GM12878 (cell line): Measurements from ENCODE around the gene CAMK1. TPM values are rescaled to one million over a fixed set of nuclear protein-coding genes. Genes with fewer than 3 reads are reported as not detected.
A peak's percentile ranks its signal among the peaks of the same experiment; 100 is the strongest.

Source experiments
- ATAC-seq: fragments of 200-7000 bp; cut with Tn5 transposase; 3 replicates; pipeline ENCODE4 v1.9.1; 2020; ENCODE audit warnings: mild to moderate bottlenecking, moderate library complexity
- BruUV-seq: library from RNA; stranded (reverse); fragments of 400-500 nt; replicated peaks from 2 replicates; lab custom pipeline; 2021; lab: Mats Ljungman, UMichigan
- CTCF ChIA-PET: fragments of 300-600 bp; sonication (Branson Sonifier 250); formaldehyde crosslinking; extraction: SDS; loops from one replicate; lab custom pipeline; 2021; ENCODE audit warnings: inconsistent platforms; lab: Yijun Ruan, JAX
- POLR2A ChIA-PET: fragments of 350-600 bp; formaldehyde crosslinking; extraction: SDS; loops from one replicate; lab custom pipeline; 2021; ENCODE audit warnings: inconsistent platforms; lab: Charles Lee
- RAD21 ChIA-PET: fragments of 300-600 bp; sonication (Branson Sonifier 250); formaldehyde crosslinking; loops from one replicate; lab custom pipeline; 2023; ENCODE audit warnings: antibody characterized with exemption; ENCODE audit not compliant: unreplicated experiment; lab: Charles Lee
- SMC1A ChIA-PET: fragments of 300-600 bp; sonication (Branson Sonifier 250); formaldehyde crosslinking; loops from one replicate; lab custom pipeline; 2023; ENCODE audit not compliant: unreplicated experiment, uncharacterized antibody; lab: Charles Lee
- DNase-seq: peaks from one replicate; pipeline ENCODE4 v3.0.0-alpha.2; 2011; ENCODE audit warnings: low read depth, low spot score
- FAIRE-seq: peaks from 3 replicates; lab custom pipeline; 2011; peaks lifted over from hg19 to GRCh38; lab: Jason Lieb, UNC
- H2AFZ ChIP-seq: 2 replicates; pipeline ENCODE4 v1.6.0; 2011; ENCODE audit warnings: low read depth, low read length, control low read depth; ENCODE audit not compliant: control insufficient read depth
- H3K27ac ChIP-seq: 2 replicates; pipeline ENCODE4 v1.5.1; 2011; ENCODE audit warnings: control low read depth; ENCODE audit not compliant: control insufficient read depth, insufficient read depth
- H3K27me3 ChIP-seq, 2 experiments: replicated peaks in 1 of 2; 2 replicates each; pipeline versions ENCODE4 v1.6.0 to v1.6.1; 2011; ENCODE audit warnings: low read length in 1 of 2; ENCODE audit not compliant: control insufficient read depth in 2 of 2, insufficient read depth in 2 of 2
- H3K36me3 ChIP-seq, 2 experiments: 2 replicates each; pipeline ENCODE4 v1.5.1; 2011; ENCODE audit warnings: low read length in 1 of 2; ENCODE audit not compliant: control insufficient read depth in 2 of 2, insufficient read depth in 2 of 2
- H3K4me1 ChIP-seq: 2 replicates; pipeline ENCODE4 v1.6.1; 2011; ENCODE audit warnings: mild to moderate bottlenecking, low read length, moderate library complexity, mixed read lengths; ENCODE audit not compliant: control insufficient read depth, insufficient read depth
- H3K4me2 ChIP-seq: 2 replicates; pipeline ENCODE4 v1.6.0; 2011; ENCODE audit warnings: control low read depth; ENCODE audit not compliant: control insufficient read depth, insufficient read depth
- H3K4me3 ChIP-seq: fragments of 200-600 bp; sonication (generic); 2 replicates; pipeline ENCODE4 v1.5.1; 2016
- H3K79me2 ChIP-seq: 2 replicates; pipeline ENCODE4 v1.6.0; 2011; ENCODE audit warnings: low read length; ENCODE audit not compliant: control insufficient read depth, insufficient read depth
- H3K9ac ChIP-seq: 2 replicates; pipeline ENCODE4 v1.8.0; 2011; ENCODE audit warnings: low read length, control low read depth, mixed read lengths; ENCODE audit not compliant: control insufficient read depth, insufficient read depth
- H3K9me3 ChIP-seq: replicated peaks from 3 replicates; pipeline ENCODE4 v1.5.1; 2011; ENCODE audit warnings: mild to moderate bottlenecking, low read length; ENCODE audit not compliant: control insufficient read depth, insufficient read depth
- H4K20me1 ChIP-seq: 2 replicates; pipeline ENCODE4 v1.6.0; 2011; ENCODE audit not compliant: control insufficient read depth, insufficient read depth
- POLR2A ChIP-seq: IDR thresholded peaks from 2 replicates; pipeline ENCODE4 v1.6.1; 2011; ENCODE audit warnings: low read depth, mild to moderate bottlenecking, low read length
- POU2F2 ChIP-seq: IDR thresholded peaks from 3 replicates; pipeline ENCODE4 v1.6.1; 2011; ENCODE audit warnings: low read depth, mild to moderate bottlenecking, low read length, borderline replicate concordance
- RCOR1 ChIP-seq: conservative IDR thresholded peaks from 2 replicates; pipeline ENCODE4 v1.6.1; 2012; ENCODE audit warnings: low read depth, low read length, improper control_type of control experiment
- WGBS: methylation state at CpG from one replicate; pipeline ENCODE4 v1.1.6; 2016; ENCODE audit warnings: low lambda C conversion rate; ENCODE audit not compliant: insufficient replicate concordance, insufficient coverage; ENCODE audit errors: missing lambda C conversion rate; 5-methylcytosine and 5-hydroxymethylcytosine counted together
- in situ Hi-C: fragments of 300-500 bp; cut with MboI; formaldehyde crosslinking; loops from 9 replicates; pipeline ENCODE4 v1.14.3; 2018; ENCODE audit warnings: mixed read lengths
- intact Hi-C: fragments of 100-400 bp; cut with micrococcal nuclease; formaldehyde crosslinking; loops from one replicate; pipeline ENCODE4 v1.14.2; 2022; ENCODE audit not compliant: unreplicated experiment
- polyA plus RNA-seq, 11 experiments: library from polyadenylated mRNA; depleted of rRNA in 4 of 11; unstranded in 6 of 11; stranded (reverse) in 5 of 11; fragments of >200 nt; fragmentation: Nextera tagmentation in 4 of 11; fragmentation: Illumina TruSeq in 1 of 11; extraction: Ambion mirVana in 4 of 11; extraction: Trizol in 1 of 11; gene quantifications; 1 replicate in 1 of 11; 2 replicates in 10 of 11; pipeline versions ENCODE4 v1.2.1 to v1.2.3, GENCODE V29; 2011 to 2016; ENCODE audit warnings: inconsistent platforms in 2 of 11, missing spikeins in 2 of 11, low read depth in 1 of 11
- total RNA-seq, 4 experiments: library from RNA; depleted of rRNA in 3 of 4; stranded (reverse); fragments of >200 nt in 3 of 4; fragmentation: Illumina TruSeq in 1 of 4; extraction: Trizol in 1 of 4; gene quantifications; 2 replicates each; pipeline versions ENCODE4 v1.2.1 to v1.2.3, GENCODE V29; 2013 to 2021
- TF ChIP-seq, protein P1 (sequence below): IDR thresholded peaks from 2 replicates; pipeline ENCODE4 v1.6.1; 2012; ENCODE audit warnings: improper control_type of control experiment, low read depth, low read length; ENCODE audit not compliant: insufficient replicate concordance

CAMK1 gene
- total and polyA plus RNA-seq, 10 of the 15 experiments (the other 5 are each of a cell fraction or from before 2014, with no cell fraction given), result 0.24 to 2.1 (median 0.51) TPM; not detected in 2

- no peak overlapping the region for H3K9ac ChIP-seq
- H3K27ac ChIP-seq, result no peak overlapping the region
- TF ChIP-seq POLR2A (0 out of 2 replicates have a peak, but pooled peaks have one; percentile 18), RCOR1 (no peak), POU2F2 (no peak)
- TF ChIP-seq, protein P1, sequence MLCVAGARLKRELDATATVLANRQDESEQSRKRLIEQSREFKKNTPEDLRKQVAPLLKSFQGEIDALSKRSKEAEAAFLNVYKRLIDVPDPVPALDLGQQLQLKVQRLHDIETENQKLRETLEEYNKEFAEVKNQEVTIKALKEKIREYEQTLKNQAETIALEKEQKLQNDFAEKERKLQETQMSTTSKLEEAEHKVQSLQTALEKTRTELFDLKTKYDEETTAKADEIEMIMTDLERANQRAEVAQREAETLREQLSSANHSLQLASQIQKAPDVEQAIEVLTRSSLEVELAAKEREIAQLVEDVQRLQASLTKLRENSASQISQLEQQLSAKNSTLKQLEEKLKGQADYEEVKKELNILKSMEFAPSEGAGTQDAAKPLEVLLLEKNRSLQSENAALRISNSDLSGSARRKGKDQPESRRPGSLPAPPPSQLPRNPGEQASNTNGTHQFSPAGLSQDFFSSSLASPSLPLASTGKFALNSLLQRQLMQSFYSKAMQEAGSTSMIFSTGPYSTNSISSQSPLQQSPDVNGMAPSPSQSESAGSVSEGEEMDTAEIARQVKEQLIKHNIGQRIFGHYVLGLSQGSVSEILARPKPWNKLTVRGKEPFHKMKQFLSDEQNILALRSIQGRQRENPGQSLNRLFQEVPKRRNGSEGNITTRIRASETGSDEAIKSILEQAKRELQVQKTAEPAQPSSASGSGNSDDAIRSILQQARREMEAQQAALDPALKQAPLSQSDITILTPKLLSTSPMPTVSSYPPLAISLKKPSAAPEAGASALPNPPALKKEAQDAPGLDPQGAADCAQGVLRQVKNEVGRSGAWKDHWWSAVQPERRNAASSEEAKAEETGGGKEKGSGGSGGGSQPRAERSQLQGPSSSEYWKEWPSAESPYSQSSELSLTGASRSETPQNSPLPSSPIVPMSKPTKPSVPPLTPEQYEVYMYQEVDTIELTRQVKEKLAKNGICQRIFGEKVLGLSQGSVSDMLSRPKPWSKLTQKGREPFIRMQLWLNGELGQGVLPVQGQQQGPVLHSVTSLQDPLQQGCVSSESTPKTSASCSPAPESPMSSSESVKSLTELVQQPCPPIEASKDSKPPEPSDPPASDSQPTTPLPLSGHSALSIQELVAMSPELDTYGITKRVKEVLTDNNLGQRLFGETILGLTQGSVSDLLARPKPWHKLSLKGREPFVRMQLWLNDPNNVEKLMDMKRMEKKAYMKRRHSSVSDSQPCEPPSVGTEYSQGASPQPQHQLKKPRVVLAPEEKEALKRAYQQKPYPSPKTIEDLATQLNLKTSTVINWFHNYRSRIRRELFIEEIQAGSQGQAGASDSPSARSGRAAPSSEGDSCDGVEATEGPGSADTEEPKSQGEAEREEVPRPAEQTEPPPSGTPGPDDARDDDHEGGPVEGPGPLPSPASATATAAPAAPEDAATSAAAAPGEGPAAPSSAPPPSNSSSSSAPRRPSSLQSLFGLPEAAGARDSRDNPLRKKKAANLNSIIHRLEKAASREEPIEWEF, result no peak
- RAD21 ChIA-PET, result no interaction called here
- SMC1A ChIA-PET, result no interaction called here
- no TSS peak for BruUV-seq
- 23% methylated on average over 5 of the region's 5 CpGs for WGBS
- ATAC-seq (no peak), DNase-seq (no peak), FAIRE-seq (no peak)
- H3K36me3 ChIP-seq, result peaks cover 29 to 35% of the 10 kb centered on the region in 2 experiments
- POLR2A ChIA-PET, result interaction anchor here (0.5 kb wide), 1 partner anchor 248 kb away, joined by 3 read pairs; no protein-coding TSS in a partner anchor
- peaks cover 4% of the 10 kb centered on the region for H3K4me1 ChIP-seq
- no peaks in the 10 kb centered on the region for H3K27me3 ChIP-seq
- H3K79me2 ChIP-seq, result peaks cover 13% of the 10 kb centered on the region
- H2AFZ ChIP-seq, result no peak overlapping the region
- no peak overlapping the region for H3K4me2 ChIP-seq
- in situ Hi-C loops (no loop called here), intact Hi-C loops (no loop called here)
- no peak overlapping the region for H3K4me3 ChIP-seq
- no peaks in the 10 kb centered on the region for H3K9me3 ChIP-seq
- no peaks in the 10 kb centered on the region for H4K20me1 ChIP-seq
- CTCF ChIA-PET, result no interaction called here
Measured at GRCh38 chr3:9746330-9746729, 23.4 kb downstream of the CAMK1 start.
